Keratinocyte (primary cell): Measurements from ENCODE around the gene CHST15.

Experiments
- CTCF ChIP-seq, 3 experiments: IDR thresholded peaks in 1 of 3; conservative IDR thresholded peaks in 1 of 3; optimal IDR thresholded peaks in 1 of 3; 2 replicates in 2 of 3; 3 replicates in 1 of 3; pipeline versions ENCODE3 to v1.5.1; 2011; ENCODE audit warnings: low read length in 3 of 3, mild to moderate bottlenecking in 3 of 3, moderate library complexity in 2 of 3, control low read depth in 1 of 3, inconsistent platforms in 1 of 3; ENCODE audit not compliant: insufficient read depth in 2 of 3; ENCODE audit errors: extremely low read depth in 1 of 3
- EZH2 ChIP-seq: IDR thresholded peaks from one replicate; pipeline ENCODE4 v1.6.1; 2012; ENCODE audit warnings: inconsistent platforms, mild to moderate bottlenecking, low read length, moderate library complexity

DNA sequence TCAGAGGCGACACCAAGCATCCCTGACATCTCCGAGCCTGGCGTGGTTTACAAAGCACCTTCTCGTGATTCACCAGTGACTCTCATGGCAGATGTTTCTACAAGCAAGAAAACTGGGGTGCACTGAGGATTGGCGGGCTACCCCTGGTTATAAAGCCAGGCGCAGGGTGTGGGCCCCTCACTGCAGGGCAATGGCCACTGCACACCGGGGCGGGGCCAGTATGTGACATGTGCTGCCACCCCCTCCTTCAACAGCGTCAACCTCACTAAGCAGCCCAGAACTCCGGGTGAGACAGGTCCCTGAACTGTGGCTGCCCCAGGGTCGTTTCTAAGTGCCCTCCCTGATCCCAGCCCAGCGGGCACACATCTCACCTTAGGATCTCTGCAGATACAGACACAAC is 63.8 kb downstream of the CHST15 start:
- TF ChIP-seq CTCF (optimal IDR thresholded peaks at IDR 0.05 in 1 of 3, IDR thresholded peaks at IDR 0.05 in 1 of 3, conservative IDR thresholded peaks at IDR 0.05 in 1 of 3; ENCODE audit: extremely low read depth in 1 of 3, insufficient read depth in 2 of 3, low read length in 3 of 3) (no peak), EZH2 (no peak)
